ENCODE results near the gene MGAT3. TPM values are rescaled to one million over a fixed set of nuclear protein-coding genes. Genes with fewer than 3 reads are reported as not detected.

The MGAT3 gene
- total and polyA plus RNA-seq, 2 experiments from 2014 or later = 7.0 to 20.0 TPM

GRCh38 chr22:39497429-39497828, 40.6 kb downstream of the MGAT3 start:
- H3K79me2 ChIP-seq = no peaks in the 10 kb centered on the region
- H4K20me1 ChIP-seq (ENCODE audit: insufficient read depth, poor library complexity, severe bottlenecking) = no peaks in the 10 kb centered on the region
- H3K27me3 ChIP-seq = no peaks in the 10 kb centered on the region
- TF ChIP-seq EZH2phosphoT487 (IDR thresholded peaks at IDR 0.05; ENCODE audit: low read depth, severe bottlenecking, unreplicated experiment) (no peak), EZH2 (IDR thresholded peaks at IDR 0.05; ENCODE audit: borderline replicate concordance) (no peak)
- TF ChIP-seq, protein P1, sequence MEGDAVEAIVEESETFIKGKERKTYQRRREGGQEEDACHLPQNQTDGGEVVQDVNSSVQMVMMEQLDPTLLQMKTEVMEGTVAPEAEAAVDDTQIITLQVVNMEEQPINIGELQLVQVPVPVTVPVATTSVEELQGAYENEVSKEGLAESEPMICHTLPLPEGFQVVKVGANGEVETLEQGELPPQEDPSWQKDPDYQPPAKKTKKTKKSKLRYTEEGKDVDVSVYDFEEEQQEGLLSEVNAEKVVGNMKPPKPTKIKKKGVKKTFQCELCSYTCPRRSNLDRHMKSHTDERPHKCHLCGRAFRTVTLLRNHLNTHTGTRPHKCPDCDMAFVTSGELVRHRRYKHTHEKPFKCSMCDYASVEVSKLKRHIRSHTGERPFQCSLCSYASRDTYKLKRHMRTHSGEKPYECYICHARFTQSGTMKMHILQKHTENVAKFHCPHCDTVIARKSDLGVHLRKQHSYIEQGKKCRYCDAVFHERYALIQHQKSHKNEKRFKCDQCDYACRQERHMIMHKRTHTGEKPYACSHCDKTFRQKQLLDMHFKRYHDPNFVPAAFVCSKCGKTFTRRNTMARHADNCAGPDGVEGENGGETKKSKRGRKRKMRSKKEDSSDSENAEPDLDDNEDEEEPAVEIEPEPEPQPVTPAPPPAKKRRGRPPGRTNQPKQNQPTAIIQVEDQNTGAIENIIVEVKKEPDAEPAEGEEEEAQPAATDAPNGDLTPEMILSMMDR (IDR thresholded peaks at IDR 0.05; ENCODE audit: poor library complexity) = no peak
- no peak overlapping the region for H3K4me3 ChIP-seq
- H3K9me3 ChIP-seq (ENCODE audit: low read depth) = no peaks in the 10 kb centered on the region
- no peak overlapping the region for H3K27ac ChIP-seq
- H2AFZ ChIP-seq = no peak overlapping the region
- H3K9me2 ChIP-seq (replicated peaks; ENCODE audit: insufficient read depth) = no peaks in the 10 kb centered on the region
- H3K36me3 ChIP-seq (replicated peaks; ENCODE audit: insufficient read depth, low read depth) = no peaks in the 10 kb centered on the region
- H3K4me2 ChIP-seq = no peak overlapping the region
- H3K4me1 ChIP-seq (ENCODE audit: insufficient read depth) = peaks cover 20% of the 10 kb centered on the region
- 96% methylated on average over 8 of the region's 8 CpGs for WGBS (ENCODE audit: low lambda C conversion rate, missing lambda C conversion rate)
- no peak for DNase-seq (ENCODE audit: low spot score)

GRCh38 chr22:39498368-39498767, 41.6 kb downstream of the MGAT3 start:
- 47% methylated on average over 2 of the region's 2 CpGs for WGBS (ENCODE audit: low lambda C conversion rate, missing lambda C conversion rate)
- no peaks in the 10 kb centered on the region for H3K9me3 ChIP-seq (ENCODE audit: low read depth)
- H3K27ac ChIP-seq = no peak overlapping the region
- no peaks in the 10 kb centered on the region for H3K36me3 ChIP-seq (replicated peaks; ENCODE audit: insufficient read depth, low read depth)
- no peaks in the 10 kb centered on the region for H3K9me2 ChIP-seq (replicated peaks; ENCODE audit: insufficient read depth)
- no peaks in the 10 kb centered on the region for H3K27me3 ChIP-seq
- H2AFZ ChIP-seq = no peak overlapping the region
- no peaks in the 10 kb centered on the region for H4K20me1 ChIP-seq (ENCODE audit: insufficient read depth, poor library complexity, severe bottlenecking)
- DNase-seq (ENCODE audit: low spot score) = no peak
- H3K4me2 ChIP-seq = no peak overlapping the region
- no peak overlapping the region for H3K4me3 ChIP-seq
- peaks cover 23% of the 10 kb centered on the region for H3K4me1 ChIP-seq (ENCODE audit: insufficient read depth)
- TF ChIP-seq, protein P1 (IDR thresholded peaks at IDR 0.05; ENCODE audit: poor library complexity) = no peak
- TF ChIP-seq EZH2 (IDR thresholded peaks at IDR 0.05; ENCODE audit: borderline replicate concordance) = no peak
- TF ChIP-seq EZH2phosphoT487 (IDR thresholded peaks at IDR 0.05; ENCODE audit: low read depth, severe bottlenecking, unreplicated experiment) = no peak
- H3K79me2 ChIP-seq = peaks cover 9% of the 10 kb centered on the region

GRCh38 chr22:39498802-39499201, 42.0 kb downstream of the MGAT3 start:
- 45% methylated on average over 3 of the region's 3 CpGs for WGBS (ENCODE audit: low lambda C conversion rate, missing lambda C conversion rate)
- Histone ChIP-seq H3K9me3 (ENCODE audit: low read depth) (no peaks in the 10 kb centered on the region), H3K4me3 (no peak overlapping the region), H3K27me3 (no peaks in the 10 kb centered on the region), H4K20me1 (ENCODE audit: insufficient read depth, poor library complexity, severe bottlenecking) (no peaks in the 10 kb centered on the region), H3K27ac (no peak overlapping the region), H3K4me1 (ENCODE audit: insufficient read depth) (peaks cover 28% of the 10 kb centered on the region), H3K36me3 (replicated peaks; ENCODE audit: insufficient read depth, low read depth) (no peaks in the 10 kb centered on the region), H3K4me2 (no peak overlapping the region), H2AFZ (no peak overlapping the region), H3K79me2 (peaks cover 14% of the 10 kb centered on the region), H3K9me2 (replicated peaks; ENCODE audit: insufficient read depth) (no peaks in the 10 kb centered on the region)
- TF ChIP-seq EZH2phosphoT487 (IDR thresholded peaks at IDR 0.05; ENCODE audit: low read depth, severe bottlenecking, unreplicated experiment) = no peak
- TF ChIP-seq, protein P1 (IDR thresholded peaks at IDR 0.05; ENCODE audit: poor library complexity) = no peak
- no peak for TF ChIP-seq EZH2 (IDR thresholded peaks at IDR 0.05; ENCODE audit: borderline replicate concordance)
- no peak for DNase-seq (ENCODE audit: low spot score)

GRCh38 chr22:39500101-39500500, 43.3 kb downstream of the MGAT3 start:
- no peak overlapping the region for H3K27ac ChIP-seq

More at GRCh38 chr22:39500101-39500500, 43.3 kb downstream of the MGAT3 start:
- DNase-seq (ENCODE audit: low spot score) = no peak
- H2AFZ ChIP-seq = no peak overlapping the region
- TF ChIP-seq EZH2 (IDR thresholded peaks at IDR 0.05; ENCODE audit: borderline replicate concordance) (no peak), EZH2phosphoT487 (IDR thresholded peaks at IDR 0.05; ENCODE audit: low read depth, severe bottlenecking, unreplicated experiment) (no peak)
- TF ChIP-seq, protein P1 (IDR thresholded peaks at IDR 0.05; ENCODE audit: poor library complexity) = no peak
- no peaks in the 10 kb centered on the region for H3K27me3 ChIP-seq
- no peaks in the 10 kb centered on the region for H4K20me1 ChIP-seq (ENCODE audit: insufficient read depth, poor library complexity, severe bottlenecking)
- no peaks in the 10 kb centered on the region for H3K36me3 ChIP-seq (replicated peaks; ENCODE audit: insufficient read depth, low read depth)
- WGBS (ENCODE audit: low lambda C conversion rate, missing lambda C conversion rate) = 91% methylated on average over 6 of the region's 6 CpGs
- H3K79me2 ChIP-seq = peaks cover 27% of the 10 kb centered on the region
- no peaks in the 10 kb centered on the region for H3K9me2 ChIP-seq (replicated peaks; ENCODE audit: insufficient read depth)
- no peak overlapping the region for H3K4me3 ChIP-seq
- H3K4me1 ChIP-seq (ENCODE audit: insufficient read depth) = peaks cover 31% of the 10 kb centered on the region
- H3K4me2 ChIP-seq = no peak overlapping the region
- H3K9me3 ChIP-seq (ENCODE audit: low read depth) = no peaks in the 10 kb centered on the region
